HCT116 (cell line): ENCODE data around the gene ATP5F1E. TPM values are rescaled to one million over a fixed set of nuclear protein-coding genes. Genes with fewer than 3 reads are reported as not detected.

Experiments used
- ATAC-seq: fragments of 200-7000 bp; cut with Tn5 transposase; 2 replicates; pipeline ENCODE4 v1.9.1; 2020; ENCODE audit warnings: mild to moderate bottlenecking, moderate library complexity
- BruUV-seq: library from RNA; stranded (reverse); fragments of 400-500 nt; replicated peaks from 2 replicates; lab custom pipeline; 2021; lab: Mats Ljungman, UMichigan
- CTCF ChIA-PET: fragments of 300-600 bp; sonication (Branson Sonifier 250); formaldehyde crosslinking; loops from one replicate; lab custom pipeline; 2021; ENCODE audit warnings: antibody characterized with exemption; lab: Charles Lee
- POLR2A ChIA-PET: fragments of 300-600, 350-600 bp; sonication (Branson Sonifier 250); formaldehyde crosslinking; loops from one replicate; lab custom pipeline; 2021; ENCODE audit warnings: antibody characterized with exemption; lab: Charles Lee
- RAD21 ChIA-PET, 2 experiments: fragments of 300-600 bp; sonication (Branson Sonifier 250); formaldehyde crosslinking; loops; one replicate each; lab custom pipeline; 2023; ENCODE audit warnings: low total read pairs in 2 of 2; ENCODE audit not compliant: uncharacterized antibody in 2 of 2, unreplicated experiment in 2 of 2, low non-redundant PET in 1 of 2; lab: Charles Lee
- DNase-seq: peaks from one replicate; pipeline ENCODE4 v3.0.0-alpha.2; 2010; ENCODE audit warnings: low read depth, low spot score
- H2AFZ ChIP-seq: fragments of 200-600 bp; shearing (Covaris generic), sonication (generic); 2 replicates; pipeline ENCODE4 v1.6.1; 2017; ENCODE audit warnings: low read depth, mixed run types, mixed read lengths, antibody characterized with exemption, low read length; ENCODE audit not compliant: poor library complexity, severe bottlenecking
- H3K27ac ChIP-seq: 2 replicates; pipeline ENCODE4 v1.5.1; 2012; ENCODE audit warnings: low read depth, low read length
- H3K27me3 ChIP-seq: fragments of 200-600 bp; sonication (generic); 2 replicates; pipeline ENCODE4 v1.6.1; 2016; ENCODE audit warnings: mixed run types, low read length, mixed read lengths; ENCODE audit not compliant: insufficient read depth
- H3K36me3 ChIP-seq, 2 experiments: fragments of 200-500 bp in 1 of 2; fragments of 200-600 bp in 1 of 2; sonication (Bioruptor generic) in 1 of 2; sonication (generic) in 1 of 2; 2 replicates each; pipeline versions ENCODE4 v1.5.1 to v1.6.1; 2014 to 2016; ENCODE audit warnings: low read length in 2 of 2, inconsistent platforms in 1 of 2, mixed read lengths in 1 of 2, mixed run types in 1 of 2; ENCODE audit not compliant: insufficient read depth in 2 of 2, control insufficient read depth in 1 of 2
- H3K4me1 ChIP-seq, 2 experiments: fragments of 200-600 bp in 1 of 2; sonication (generic) in 1 of 2; 2 replicates each; pipeline versions ENCODE4 v1.5.1 to v1.6.1; 2012 to 2017; ENCODE audit warnings: low read length in 2 of 2, inconsistent platforms in 1 of 2, mild to moderate bottlenecking in 1 of 2, mixed read lengths in 1 of 2, mixed run types in 1 of 2, moderate library complexity in 1 of 2; ENCODE audit not compliant: insufficient read depth in 2 of 2, control insufficient read depth in 1 of 2
- H3K4me2 ChIP-seq: fragments of 200-600 bp; sonication (generic); 2 replicates; pipeline ENCODE4 v1.6.1; 2017; ENCODE audit warnings: mixed run types, low read length, mixed read lengths
- H3K4me3 ChIP-seq, 2 experiments: fragments of 200-600 bp in 1 of 2; sonication (generic) in 1 of 2; replicated peaks in 1 of 2; 2 replicates each; pipeline ENCODE4 v1.5.1; 2011 to 2016; ENCODE audit warnings: low read length in 2 of 2, control low read depth in 1 of 2, low read depth in 1 of 2, mild to moderate bottlenecking in 1 of 2, mixed read lengths in 1 of 2, mixed run types in 1 of 2
- H3K79me2 ChIP-seq: fragments of 200-600 bp; sonication (generic); 2 replicates; pipeline ENCODE4 v1.6.1; 2017; ENCODE audit warnings: mild to moderate bottlenecking, mixed run types, low read length, moderate library complexity, mixed read lengths; ENCODE audit not compliant: insufficient read depth
- H3K9ac ChIP-seq: fragments of 200-600 bp; sonication (generic); 2 replicates; pipeline ENCODE4 v1.6.1; 2016; ENCODE audit warnings: low read length, mixed read lengths
- H3K9me2 ChIP-seq: fragments of 200-600 bp; sonication (generic), shearing (Covaris generic); 2 replicates; pipeline ENCODE4 v1.6.1; 2017; ENCODE audit warnings: mixed run types, mild to moderate bottlenecking, moderate library complexity; ENCODE audit not compliant: insufficient read depth
- H3K9me3 ChIP-seq, 2 experiments: fragments of 200-500 bp in 1 of 2; fragments of 200-600 bp in 1 of 2; sonication (Bioruptor generic) in 1 of 2; sonication (generic) in 1 of 2; 2 replicates each; pipeline ENCODE4 v1.6.1; 2014 to 2017; ENCODE audit warnings: low read length in 2 of 2, mixed read lengths in 2 of 2, inconsistent platforms in 1 of 2, low read depth in 1 of 2, mild to moderate bottlenecking in 1 of 2, mixed run types in 1 of 2, moderate library complexity in 1 of 2; ENCODE audit not compliant: control insufficient read depth in 1 of 2, insufficient read depth in 1 of 2
- H4K20me1 ChIP-seq: fragments of 200-600 bp; sonication (generic), shearing (Covaris generic); 2 replicates; pipeline ENCODE4 v1.6.1; 2017; ENCODE audit warnings: mixed run types, mild to moderate bottlenecking, moderate library complexity; ENCODE audit not compliant: insufficient read depth
- CBX3 ChIP-seq: IDR thresholded peaks from 2 replicates; pipeline ENCODE4 v1.6.1; 2012; ENCODE audit warnings: low read depth
- CEBPB ChIP-seq: IDR thresholded peaks from 2 replicates; pipeline ENCODE4 v1.6.1; 2012; ENCODE audit warnings: low read depth
- CTCF ChIP-seq, 3 experiments: fragments of 200-600 bp in 1 of 3; sonication (generic) in 1 of 3; IDR thresholded peaks in 2 of 3; conservative IDR thresholded peaks in 1 of 3; 2 replicates each; pipeline ENCODE4 v1.5.1; 2012 to 2017; ENCODE audit warnings: low read depth in 2 of 3, low read length in 2 of 3, antibody characterized with exemption in 1 of 3, borderline replicate concordance in 1 of 3, control low read depth in 1 of 3, mild to moderate bottlenecking in 1 of 3, mixed read lengths in 1 of 3, mixed run types in 1 of 3, moderate library complexity in 1 of 3; ENCODE audit not compliant: insufficient read depth in 1 of 3
- EGR1 ChIP-seq: IDR thresholded peaks from 2 replicates; pipeline ENCODE4 v1.6.1; 2012; ENCODE audit warnings: low read depth
- ELF1 ChIP-seq: IDR thresholded peaks from 2 replicates; pipeline ENCODE4 v1.6.1; 2012; ENCODE audit warnings: low read depth, borderline replicate concordance
- EZH2 ChIP-seq: fragments of 200-600 bp; sonication (generic); IDR thresholded peaks from 2 replicates; pipeline ENCODE4 v1.6.1; 2017; ENCODE audit warnings: antibody characterized with exemption, mixed run types
- EZH2phosphoT487 ChIP-seq: fragments of 200-600 bp; IDR thresholded peaks from 2 replicates; pipeline ENCODE4 v1.6.1; 2018; ENCODE audit warnings: antibody characterized with exemption, borderline replicate concordance
- POLR2A ChIP-seq: IDR thresholded peaks from 2 replicates; pipeline ENCODE4 v1.7.0; 2011; ENCODE audit warnings: borderline replicate concordance; ENCODE audit not compliant: insufficient read depth, insufficient read length; ENCODE audit errors: extremely low read depth
- RAD21 ChIP-seq: IDR thresholded peaks from 2 replicates; pipeline ENCODE4 v1.6.1; 2012; ENCODE audit warnings: low read depth, mild to moderate bottlenecking
- REST ChIP-seq: IDR thresholded peaks from 2 replicates; pipeline ENCODE4 v1.6.1; 2012; ENCODE audit warnings: low read depth
- SIN3A ChIP-seq: IDR thresholded peaks from 2 replicates; pipeline ENCODE4 v1.6.1; 2012; ENCODE audit warnings: low read depth
- SP1 ChIP-seq: IDR thresholded peaks from 2 replicates; pipeline ENCODE4 v1.6.1; 2012; ENCODE audit warnings: low read depth
- SRF ChIP-seq: IDR thresholded peaks from 2 replicates; pipeline ENCODE4 v1.6.1; 2012; ENCODE audit warnings: low read depth
- TCF7L2 ChIP-seq: IDR thresholded peaks from 2 replicates; pipeline ENCODE4 v1.7.0; 2011; ENCODE audit warnings: borderline replicate concordance, inconsistent platforms; ENCODE audit not compliant: insufficient read depth, insufficient read length; ENCODE audit errors: extremely low read depth
- YY1 ChIP-seq: IDR thresholded peaks from 2 replicates; pipeline ENCODE4 v1.6.1; 2011; ENCODE audit warnings: low read length, low read depth, moderate library complexity, mild to moderate bottlenecking; ENCODE audit not compliant: insufficient replicate concordance; ENCODE audit errors: extremely low read depth
- ZBTB33 ChIP-seq: IDR thresholded peaks from 2 replicates; pipeline ENCODE4 v1.6.1; 2011; ENCODE audit warnings: mild to moderate bottlenecking, low read length, moderate library complexity; ENCODE audit not compliant: insufficient replicate concordance; ENCODE audit errors: extremely low read depth
- ZFX ChIP-seq: fragments of 450-650 bp; IDR thresholded peaks from 2 replicates; pipeline ENCODE4 v1.6.1; 2017
- intact Hi-C: fragments of 100-400 bp; cut with micrococcal nuclease; formaldehyde crosslinking; loops from 2 replicates; pipeline ENCODE4 v1.10.0; 2022
- total RNA-seq: library from RNA; stranded (reverse); gene quantifications from one replicate; pipeline ENCODE4 v1.2.1, GENCODE V29; 2021; ENCODE audit not compliant: unreplicated experiment
- TF ChIP-seq, protein P1 (sequence below): IDR thresholded peaks from 2 replicates; pipeline ENCODE4 v1.6.1; 2012
- TF ChIP-seq, protein P2 (sequence below): IDR thresholded peaks from 2 replicates; pipeline ENCODE4 v1.6.1; 2012

The ATP5F1E gene
- total RNA-seq, 1 experiment from 2014 or later: 72.8 TPM

GRCh38 chr20:58987790-58988564 lies 44.2 kb downstream of the ATP5F1E start:
- intact Hi-C loops: loop anchor here (10.0 kb wide), 1 partner anchor 83 kb away; no protein-coding TSS in a partner anchor

More at GRCh38 chr20:58987790-58988564, 44.2 kb downstream of the ATP5F1E start:
- POLR2A ChIA-PET: no interaction called here
- Histone ChIP-seq H3K27me3 (no peaks in the 10 kb centered on the region), H3K9me2 (no peaks in the 10 kb centered on the region), H2AFZ (no peak overlapping the region), H3K4me1 (no peaks in the 10 kb centered on the region), H3K27ac (no peak overlapping the region)
- TF ChIP-seq CEBPB: no peak
- TF ChIP-seq SRF: no peak
- no peak for TF ChIP-seq EGR1
- no peak for TF ChIP-seq POLR2A
- TF ChIP-seq EZH2: no peak
- TF ChIP-seq ZFX: no peak
- TF ChIP-seq, protein P1, sequence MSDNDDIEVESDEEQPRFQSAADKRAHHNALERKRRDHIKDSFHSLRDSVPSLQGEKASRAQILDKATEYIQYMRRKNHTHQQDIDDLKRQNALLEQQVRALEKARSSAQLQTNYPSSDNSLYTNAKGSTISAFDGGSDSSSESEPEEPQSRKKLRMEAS: no peak
- no peak for TF ChIP-seq EZH2phosphoT487
- TF ChIP-seq SIN3A: no peak
- TF ChIP-seq CBX3: no peak
- TF ChIP-seq TCF7L2: no peak
- no peak for TF ChIP-seq YY1
- TF ChIP-seq REST: no peak
- TF ChIP-seq RAD21: no peak
- TF ChIP-seq, protein P2, sequence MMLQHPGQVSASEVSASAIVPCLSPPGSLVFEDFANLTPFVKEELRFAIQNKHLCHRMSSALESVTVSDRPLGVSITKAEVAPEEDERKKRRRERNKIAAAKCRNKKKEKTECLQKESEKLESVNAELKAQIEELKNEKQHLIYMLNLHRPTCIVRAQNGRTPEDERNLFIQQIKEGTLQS: no peak
- no peak for TF ChIP-seq ELF1
- TF ChIP-seq CTCF (IDR thresholded peaks at IDR 0.05 in 2 of 3, conservative IDR thresholded peaks at IDR 0.05 in 1 of 3; ENCODE audit: borderline replicate concordance in 1 of 3, insufficient read depth in 1 of 3, low read depth in 2 of 3, low read length in 2 of 3): no peak
- no peak for TF ChIP-seq ZBTB33
- TF ChIP-seq SP1: no peak
- TF ChIP-seq, all 23 proteins: peak for 0
- no peak overlapping the region for H3K4me2 ChIP-seq
- ChIA-PET RAD21 (no interaction called here), CTCF (no interaction called here)
- no peaks in the 10 kb centered on the region for H4K20me1 ChIP-seq
- H3K36me3 ChIP-seq: peaks cover 55 to 66% of the 10 kb centered on the region in 2 experiments
- no TSS peak for BruUV-seq
- no peak overlapping the region for H3K4me3 ChIP-seq
- no peaks in the 10 kb centered on the region for H3K9me3 ChIP-seq
- no peak for DNase-seq
- H3K9ac ChIP-seq: no peak overlapping the region
- ATAC-seq: no peak
- H3K79me2 ChIP-seq: peaks cover 66% of the 10 kb centered on the region
